Measurements from ENCODE around the gene RFX5. TPM values are rescaled to one million over a fixed set of nuclear protein-coding genes. Genes with fewer than 3 reads are reported as not detected.
A peak's percentile ranks its signal among the peaks of the same experiment; 100 is the strongest.

The RFX5 gene
- total and polyA plus RNA-seq, 2 donors (not counting 3 experiments of a cell fraction or from before 2014, with no cell fraction given): 23.5 to 52.8 TPM

- H3K36me3 ChIP-seq (ENCODE audit: control insufficient read depth in 2 of 2, extremely low read depth in 1 of 2, insufficient read depth in 2 of 2, low read length in 2 of 2): peaks cover 9 to 20% of the 10 kb centered on the region in 2 experiments
These were observed 33.6 kb downstream of the RFX5 start for GRCh38 chr1:151313501-151313900.

More at GRCh38 chr1:151313501-151313900, 33.6 kb downstream of the RFX5 start:
- Histone ChIP-seq H2AFZ (ENCODE audit: low read depth, low read length) (no peak overlapping the region), H3K4me2 (ENCODE audit: insufficient read depth, low read length) (no peak overlapping the region), H3K9ac (replicated peaks; ENCODE audit: extremely low read depth, insufficient read depth, low read length) (no peak overlapping the region), H3K9me1 (replicated peaks; ENCODE audit: control insufficient read depth, extremely low read depth, insufficient read depth, low read length) (no peaks in the 10 kb centered on the region), H3K27ac (ENCODE audit: insufficient read depth, low read depth, low read length) (peak overlapping the region; percentile 25), H3K27me3 (ENCODE audit: control insufficient read depth in 2 of 2, insufficient read depth in 2 of 2, low read length in 2 of 2) (no peaks in the 10 kb centered on the region), H3K9me3 (replicated peaks; ENCODE audit: control insufficient read depth, insufficient read depth, low read length) (no peaks in the 10 kb centered on the region), H3K4me3 (replicated peaks in 1 of 3; ENCODE audit: insufficient read depth in 1 of 3, low read depth in 1 of 3, low read length in 3 of 3) (no peak overlapping the region), H3K79me2 (ENCODE audit: control insufficient read depth, insufficient read depth, low read length) (peaks cover 18% of the 10 kb centered on the region), H3K4me1 (ENCODE audit: control insufficient read depth, extremely low read depth, insufficient read depth, low read length) (peaks cover 37% of the 10 kb centered on the region), H4K20me1 (replicated peaks; ENCODE audit: control insufficient read depth, extremely low read depth, insufficient read depth, low read length) (no peaks in the 10 kb centered on the region)
- no TSS peak for BruUV-seq (replicated peaks)
- DNase-seq (ENCODE audit: low read depth, low spot score) (no peak), FAIRE-seq (no peak)
- dilution Hi-C loops (cut with MboI; ENCODE audit: extremely low pct_ligation_motif_present, low sequenced_read_pairs): no loop called here
- CTCF ChIA-PET: interaction anchor here (1.3 to 22.0 kb wide), 5 partner anchors 8 to 25 kb away, joined by 3 to 674 read pairs (median 11); partner anchors contain the start of gene PI4KB
- intact Hi-C loops (cut with micrococcal nuclease): no loop called here
- POLR2A ChIA-PET: interaction anchor here (1.3 to 1.7 kb wide), 2 partner anchors 14 to 86 kb away, joined by 3 to 11 read pairs; partner anchors contain the start of genes PI4KB and PSMB4
- no peak for TF ChIP-seq GATA2 (IDR thresholded peaks at IDR 0.05; ENCODE audit: insufficient read depth, insufficient read length, low read depth, low read length)
- TF ChIP-seq EZH2 (IDR thresholded peaks at IDR 0.05; ENCODE audit: borderline replicate concordance, low read depth, low read length, severe bottlenecking): no peak
- TF ChIP-seq CTCF (IDR thresholded peaks at IDR 0.05; ENCODE audit: extremely low read depth in 1 of 2, insufficient read depth in 1 of 2, low read depth in 1 of 2, low read length in 2 of 2): no peak
- no peak for TF ChIP-seq MAX (IDR thresholded peaks at IDR 0.05; ENCODE audit: insufficient read depth, insufficient read length)
- TF ChIP-seq JUN (IDR thresholded peaks at IDR 0.05; ENCODE audit: borderline replicate concordance, insufficient read depth, insufficient read length, low read depth): no peak
- TF ChIP-seq POLR2A (IDR thresholded peaks at IDR 0.05; ENCODE audit: low read depth, low read length): no peak
- TF ChIP-seq MYC (IDR thresholded peaks at IDR 0.05; ENCODE audit: low read depth, low read length): no peak
- no peak for TF ChIP-seq POLR2AphosphoS5 (IDR thresholded peaks at IDR 0.05; ENCODE audit: insufficient read depth, low read depth, low read length)
- TF ChIP-seq FOS (IDR thresholded peaks at IDR 0.05; ENCODE audit: borderline replicate concordance, insufficient read depth, low read length): no peak

Data from endothelial cell of umbilical vein (primary cell).